HG02870 (cell line): Measurements from ENCODE around the gene ATF1.
"Not testable (repeated sequence)": the region's sequence is repeated elsewhere in the genome, so short reads cannot be mapped to it uniquely, and the experiment has no call there.

ENCODE experiments used
- ATAC-seq: cut with Tn5 transposase; IDR thresholded peaks from one replicate; pipeline ENCODE4 v1.9.1; 2021; ENCODE audit warnings: mild to moderate bottlenecking, moderate library complexity; ENCODE audit not compliant: unreplicated experiment

Gene ATF1

GRCh38 chr12:50790081-50790480, 26.2 kb downstream of the ATF1 start:
- ATAC-seq = no peak

GRCh38 chr12:50799908-50800307, 36.0 kb downstream of the ATF1 start:
- ATAC-seq = no peak

GRCh38 chr12:50803230-50803875, 39.5 kb downstream of the ATF1 start:
- no peak for ATAC-seq

- no peak for ATAC-seq
Observed at GRCh38 chr12:50806176-50806575, 42.3 kb downstream of the ATF1 start.

GRCh38 chr12:50809131-50809530, 45.2 kb downstream of the ATF1 start:
- not testable (repeated sequence) for ATAC-seq

- ATAC-seq = not testable (repeated sequence)
Observed at GRCh38 chr12:50814921-50815320, 51.0 kb downstream of the ATF1 start.

GRCh38 chr12:50820177-50820576, 56.3 kb downstream of the ATF1 start:
- ATAC-seq = no peak

GRCh38 chr12:50822082-50822481, 58.2 kb downstream of the ATF1 start:
- no peak for ATAC-seq

GRCh38 chr12:50823724-50824123, 59.8 kb downstream of the ATF1 start:
- ATAC-seq = not testable (repeated sequence)

- ATAC-seq = no peak
Observed at GRCh38 chr12:50824914-50825313, 61.0 kb downstream of the ATF1 start.

- ATAC-seq = no peak
Observed at GRCh38 chr12:50825372-50825838, 61.5 kb downstream of the ATF1 start.

GRCh38 chr12:50828121-50828520, 64.2 kb downstream of the ATF1 start:
- no peak for ATAC-seq

GRCh38 chr12:50828886-50829285, 65.0 kb downstream of the ATF1 start:
- no peak for ATAC-seq

GRCh38 chr12:50833801-50834200, 69.9 kb downstream of the ATF1 start:
- not testable (repeated sequence) for ATAC-seq

- no peak for ATAC-seq
Observed at GRCh38 chr12:50839042-50839441, 75.1 kb downstream of the ATF1 start.

GRCh38 chr12:50840809-50841487, 77.0 kb downstream of the ATF1 start:
- no peak for ATAC-seq

- ATAC-seq = no peak
Observed at GRCh38 chr12:50841716-50842531, 78.0 kb downstream of the ATF1 start.

GRCh38 chr12:50842637-50843493, 79.0 kb downstream of the ATF1 start, which contains the start of gene TMPRSS12:
TSS of gene TMPRSS12 (plus strand) at chr12:50842926. CDS start at chr12:50842965, 39 bp downstream.
- no peak for ATAC-seq

GRCh38 chr12:50845021-50845647, 81.2 kb downstream of the ATF1 start:
- no peak for ATAC-seq

- no peak for ATAC-seq
Observed at GRCh38 chr12:50848963-50849362, 85.1 kb downstream of the ATF1 start.
